Common myeloid progenitor, CD34-positive (primary cell): ENCODE measurements around the gene SPACA1.

Source experiments
- CTCF ChIA-PET: fragments of 350-600 bp; sonication (Branson Sonifier 250); formaldehyde crosslinking; loops from one replicate; lab custom pipeline; 2021; ENCODE audit warnings: antibody characterized with exemption; lab: Charles Lee
- POLR2A ChIA-PET: fragments of 350-600 bp; sonication (Branson Sonifier 250); formaldehyde crosslinking; loops from one replicate; lab custom pipeline; 2021; ENCODE audit warnings: antibody characterized with exemption; lab: Charles Lee
- DNase-seq, 3 donors: peaks; one replicate each; pipeline versions ENCODE4 v3.0.0 to v3.0.0-alpha.2; 2013
- H3K27ac ChIP-seq, 2 experiments: 1 replicate in 1 of 2; 2 replicates in 1 of 2; pipeline ENCODE4 v1.7.0; 2013; ENCODE audit warnings: inconsistent platforms in 2 of 2, low read length in 2 of 2, mild to moderate bottlenecking in 2 of 2, low read depth in 1 of 2, moderate library complexity in 1 of 2; ENCODE audit not compliant: severe bottlenecking in 2 of 2, insufficient read depth in 1 of 2, poor library complexity in 1 of 2
- H3K27me3 ChIP-seq, 5 experiments: replicated peaks in 2 of 5; 1 replicate in 3 of 5; 2 replicates in 2 of 5; pipeline versions ENCODE4 v1.6.1 to v1.7.0; 2013; ENCODE audit warnings: low read length in 4 of 5, mild to moderate bottlenecking in 2 of 5, moderate library complexity in 2 of 5, inconsistent platforms in 1 of 5; ENCODE audit not compliant: insufficient read depth in 5 of 5, control insufficient read depth in 4 of 5
- H3K36me3 ChIP-seq, 4 experiments: 1 replicate in 2 of 4; 2 replicates in 2 of 4; pipeline versions ENCODE4 v1.6.1 to v1.7.0; 2013; ENCODE audit warnings: low read length in 3 of 4, control low read depth in 1 of 4, mild to moderate bottlenecking in 1 of 4; ENCODE audit not compliant: control insufficient read depth in 4 of 4, insufficient read depth in 4 of 4
- H3K4me1 ChIP-seq, 4 experiments: 1 replicate in 3 of 4; 2 replicates in 1 of 4; pipeline versions ENCODE4 v1.6.1 to v1.7.1; 2013; ENCODE audit warnings: low read length in 3 of 4, mild to moderate bottlenecking in 3 of 4, control low read depth in 1 of 4, inconsistent platforms in 1 of 4, moderate library complexity in 1 of 4; ENCODE audit not compliant: control insufficient read depth in 4 of 4, insufficient read depth in 4 of 4; ENCODE audit errors: control extremely low read depth in 1 of 4
- H3K4me3 ChIP-seq, 7 experiments: 1 replicate in 4 of 7; 2 replicates in 3 of 7; pipeline versions ENCODE4 v1.5.1 to v1.7.0; 2013; ENCODE audit warnings: mild to moderate bottlenecking in 7 of 7, low read length in 6 of 7, moderate library complexity in 6 of 7, inconsistent platforms in 2 of 7, low read depth in 2 of 7, control low read depth in 1 of 7; ENCODE audit not compliant: insufficient read depth in 4 of 7, control insufficient read depth in 1 of 7; ENCODE audit errors: extremely low read depth in 1 of 7
- H3K9me3 ChIP-seq, 5 experiments: 1 replicate in 4 of 5; 2 replicates in 1 of 5; pipeline versions ENCODE4 v1.6.1 to v1.7.1; 2013; ENCODE audit warnings: low read length in 4 of 5, mild to moderate bottlenecking in 2 of 5, inconsistent platforms in 1 of 5, low read depth in 1 of 5, moderate library complexity in 1 of 5; ENCODE audit not compliant: control insufficient read depth in 4 of 5, insufficient read depth in 2 of 5; ENCODE audit errors: control extremely low read depth in 1 of 5
- WGBS: methylation state at CpG from one replicate; pipeline ENCODE4 v1.1.5; 2013; ENCODE audit not compliant: insufficient coverage; 5-methylcytosine and 5-hydroxymethylcytosine counted together

The SPACA1 gene

GRCh38 chr6:88086792-88087191, 39.2 kb downstream of the SPACA1 start:
- ChIA-PET CTCF (no interaction called here), POLR2A (no interaction called here)
- 100% methylated on average over 1 of the region's 2 CpGs for WGBS
- Histone ChIP-seq H3K9me3 (no peaks in the 10 kb centered on the region), H3K4me1 (no peaks in the 10 kb centered on the region), H3K27me3 (no peaks in the 10 kb centered on the region), H3K4me3 (no peak overlapping the region), H3K36me3 (no peaks in the 10 kb centered on the region), H3K27ac (no peak overlapping the region)
- DNase-seq = no peak

- no peaks in the 10 kb centered on the region for H3K4me1 ChIP-seq
- H3K27ac ChIP-seq = no peak overlapping the region
- DNase-seq = no peak
- no peaks in the 10 kb centered on the region for H3K36me3 ChIP-seq
- 86% methylated on average over 2 of the region's 2 CpGs for WGBS
- H3K27me3 ChIP-seq = no peaks in the 10 kb centered on the region
- ChIA-PET CTCF (no interaction called here), POLR2A (no interaction called here)
- H3K9me3 ChIP-seq = no peaks in the 10 kb centered on the region
- no peak overlapping the region for H3K4me3 ChIP-seq
Measured at GRCh38 chr6:88089708-88090107, 42.1 kb downstream of the SPACA1 start.

GRCh38 chr6:88105741-88106340, 58.2 kb downstream of the SPACA1 start:
- DNase-seq = no peak
- WGBS = 94% methylated on average over 7 of the region's 7 CpGs
- ChIA-PET CTCF (no interaction called here), POLR2A (no interaction called here)
- H3K27ac ChIP-seq = no peak overlapping the region
- no peaks in the 10 kb centered on the region for H3K4me1 ChIP-seq
- H3K9me3 ChIP-seq = no peaks in the 10 kb centered on the region
- H3K36me3 ChIP-seq = no peaks in the 10 kb centered on the region
- no peaks in the 10 kb centered on the region for H3K27me3 ChIP-seq
- no peak overlapping the region for H3K4me3 ChIP-seq

- no peaks in the 10 kb centered on the region for H3K9me3 ChIP-seq
- H3K27me3 ChIP-seq = no peaks in the 10 kb centered on the region
- no peak overlapping the region for H3K4me3 ChIP-seq
- no peak for DNase-seq
- no peaks in the 10 kb centered on the region for H3K36me3 ChIP-seq
- no peaks in the 10 kb centered on the region for H3K4me1 ChIP-seq
- no peak overlapping the region for H3K27ac ChIP-seq
- ChIA-PET CTCF (no interaction called here), POLR2A (no interaction called here)
Measured at GRCh38 chr6:88107241-88107640, 59.6 kb downstream of the SPACA1 start.

GRCh38 chr6:88111991-88112390, 64.3 kb downstream of the SPACA1 start:
- H3K4me3 ChIP-seq = no peak overlapping the region
- no peak for DNase-seq
- H3K36me3 ChIP-seq = no peaks in the 10 kb centered on the region
- ChIA-PET POLR2A (no interaction called here), CTCF (no interaction called here)
- no peaks in the 10 kb centered on the region for H3K27me3 ChIP-seq
- no peak overlapping the region for H3K27ac ChIP-seq
- H3K9me3 ChIP-seq = no peaks in the 10 kb centered on the region
- H3K4me1 ChIP-seq = no peaks in the 10 kb centered on the region
- WGBS = 93% methylated on average over 5 of the region's 5 CpGs

GRCh38 chr6:88114838-88115237, 67.2 kb downstream of the SPACA1 start:
- Histone ChIP-seq H3K27ac (no peak overlapping the region), H3K27me3 (no peaks in the 10 kb centered on the region), H3K4me1 (no peaks in the 10 kb centered on the region), H3K36me3 (no peaks in the 10 kb centered on the region), H3K9me3 (no peaks in the 10 kb centered on the region), H3K4me3 (no peak overlapping the region)
- WGBS = no CpG with 5 or more reads among the region's 2 CpGs
- ChIA-PET CTCF (no interaction called here), POLR2A (no interaction called here)
- DNase-seq = no peak

GRCh38 chr6:88115307-88115706, 67.7 kb downstream of the SPACA1 start:
- H3K9me3 ChIP-seq = no peaks in the 10 kb centered on the region
- no peaks in the 10 kb centered on the region for H3K27me3 ChIP-seq
- ChIA-PET CTCF (no interaction called here), POLR2A (no interaction called here)
- DNase-seq = no peak
- WGBS = 100% methylated on average over 2 of the region's 2 CpGs
- no peak overlapping the region for H3K4me3 ChIP-seq
- no peaks in the 10 kb centered on the region for H3K4me1 ChIP-seq
- no peaks in the 10 kb centered on the region for H3K36me3 ChIP-seq
- H3K27ac ChIP-seq = no peak overlapping the region
